Stomach (tissue), 4 donors: ENCODE results near the gene PCDH18.

ENCODE experiments used
- CTCF ChIP-seq, 7 experiments: fragments of 450-650 bp in 4 of 7; fragments of 200-600 bp in 3 of 7; sonication (generic) in 3 of 7; IDR thresholded peaks; one replicate each; pipeline ENCODE4 v1.5.1; 2016 to 2019; ENCODE audit warnings: antibody characterized with exemption in 7 of 7, control low read depth in 2 of 7, mild to moderate bottlenecking in 1 of 7
- EP300 ChIP-seq: sonication (generic); formaldehyde crosslinking; IDR thresholded peaks from one replicate; pipeline ENCODE4 v1.6.1; 2017; ENCODE audit warnings: antibody characterized with exemption
- POLR2A ChIP-seq, 4 donors: fragments of 450-650 bp; IDR thresholded peaks; one replicate each; pipeline ENCODE4 v1.6.1; 2016; ENCODE audit warnings: antibody characterized with exemption in 4 of 4, control low read depth in 2 of 4, mild to moderate bottlenecking in 1 of 4, moderate library complexity in 1 of 4

GRCh38 chr4:137541876-137542646 is 9.8 kb upstream of the PCDH18 start:
- no peak for TF ChIP-seq CTCF (IDR thresholded peaks at IDR 0.05)
- TF ChIP-seq POLR2A (IDR thresholded peaks at IDR 0.05) = no peak
- TF ChIP-seq EP300 = no peak
